22Rv1 (cell line): ENCODE measurements around the gene KRTAP5-5.
"Not testable (repeated sequence)": the region's sequence is repeated elsewhere in the genome, so short reads cannot be mapped to it uniquely, and the experiment has no call there.

ENCODE experiments used
- ZFX ChIP-seq: fragments of 450-650 bp; IDR thresholded peaks from 2 replicates; pipeline ENCODE4 v1.6.1; 2017; ENCODE audit warnings: antibody characterized with exemption, borderline replicate concordance
- TF ChIP-seq, protein P1 (sequence below): fragments of 450-650 bp; IDR thresholded peaks from 2 replicates; pipeline ENCODE4 v1.5.1; 2017; ENCODE audit warnings: mild to moderate bottlenecking

DNA sequence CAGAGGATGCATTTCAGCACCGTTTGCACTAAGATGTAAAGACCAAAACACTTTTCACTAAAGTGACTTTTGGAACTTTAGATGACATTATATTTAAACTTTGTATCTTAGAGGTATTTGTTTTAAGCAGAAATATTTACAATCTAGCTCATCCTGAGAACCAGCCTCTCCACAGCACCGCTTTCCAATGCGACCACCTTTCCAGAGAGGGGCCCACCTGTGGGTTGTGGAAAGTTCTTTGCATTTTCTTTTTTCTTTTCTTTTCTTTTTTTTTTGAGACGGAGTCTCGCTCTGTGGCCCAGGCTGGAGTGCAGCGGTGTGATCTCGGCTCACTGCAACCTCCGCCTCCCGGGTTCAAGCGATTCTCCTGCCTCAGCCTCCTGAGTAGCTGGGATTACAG, 17.0 kb downstream of the KRTAP5-5 start:
- TF ChIP-seq, protein P1, sequence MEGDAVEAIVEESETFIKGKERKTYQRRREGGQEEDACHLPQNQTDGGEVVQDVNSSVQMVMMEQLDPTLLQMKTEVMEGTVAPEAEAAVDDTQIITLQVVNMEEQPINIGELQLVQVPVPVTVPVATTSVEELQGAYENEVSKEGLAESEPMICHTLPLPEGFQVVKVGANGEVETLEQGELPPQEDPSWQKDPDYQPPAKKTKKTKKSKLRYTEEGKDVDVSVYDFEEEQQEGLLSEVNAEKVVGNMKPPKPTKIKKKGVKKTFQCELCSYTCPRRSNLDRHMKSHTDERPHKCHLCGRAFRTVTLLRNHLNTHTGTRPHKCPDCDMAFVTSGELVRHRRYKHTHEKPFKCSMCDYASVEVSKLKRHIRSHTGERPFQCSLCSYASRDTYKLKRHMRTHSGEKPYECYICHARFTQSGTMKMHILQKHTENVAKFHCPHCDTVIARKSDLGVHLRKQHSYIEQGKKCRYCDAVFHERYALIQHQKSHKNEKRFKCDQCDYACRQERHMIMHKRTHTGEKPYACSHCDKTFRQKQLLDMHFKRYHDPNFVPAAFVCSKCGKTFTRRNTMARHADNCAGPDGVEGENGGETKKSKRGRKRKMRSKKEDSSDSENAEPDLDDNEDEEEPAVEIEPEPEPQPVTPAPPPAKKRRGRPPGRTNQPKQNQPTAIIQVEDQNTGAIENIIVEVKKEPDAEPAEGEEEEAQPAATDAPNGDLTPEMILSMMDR = not testable (repeated sequence)
- TF ChIP-seq ZFX = not testable (repeated sequence)
